Adrenal gland (tissue), 12 donors: Measurements from ENCODE around the gene ARHGAP23. TPM values are rescaled to one million over a fixed set of nuclear protein-coding genes. Genes with fewer than 3 reads are reported as not detected.

Source experiments
- DNase-seq, 7 donors: peaks; one replicate each; pipeline ENCODE4 v3.0.0-alpha.2; 2019 to 2020
- H3K27ac ChIP-seq, 5 donors: fragments of 200-600 bp; sonication (generic) in 4 of 5; 1 replicate in 3 of 5; 2 replicates in 2 of 5; pipeline versions ENCODE4 v1.5.1 to v1.8.0; 2016 to 2020; ENCODE audit warnings: mild to moderate bottlenecking in 1 of 5
- H3K27me3 ChIP-seq: fragments of 200-600 bp; 2 replicates; pipeline ENCODE4 v1.8.0; 2021
- H3K36me3 ChIP-seq, 2 donors: fragments of 200-600 bp; replicated peaks in 1 of 2; 1 replicate in 1 of 2; 2 replicates in 1 of 2; pipeline versions ENCODE4 v1.5.1 to v1.8.0; 2018 to 2022
- H3K4me1 ChIP-seq, 2 donors: fragments of 200-600 bp; replicated peaks in 1 of 2; 1 replicate in 1 of 2; 2 replicates in 1 of 2; pipeline versions ENCODE4 v1.5.1 to v1.8.0; 2018 to 2021
- H3K4me3 ChIP-seq, 4 donors: fragments of 200-600 bp; sonication (generic) in 3 of 4; one replicate each; pipeline ENCODE4 v1.5.1; 2016 to 2018
- H3K9me3 ChIP-seq, 3 donors: fragments of 200-600 bp; sonication (generic) in 1 of 3; replicated peaks in 1 of 3; 1 replicate in 2 of 3; 2 replicates in 1 of 3; pipeline versions ENCODE4 v1.5.1 to v1.8.0; 2016 to 2021
- POLR2A ChIP-seq, 2 donors: fragments of 450-650 bp; IDR thresholded peaks; one replicate each; pipeline ENCODE4 v1.6.1; 2017; ENCODE audit warnings: antibody characterized with exemption in 2 of 2, mild to moderate bottlenecking in 2 of 2, moderate library complexity in 1 of 2
- WGBS, 4 donors: extraction: QIAGEN DNeasy Blood & Tissue Kit in 2 of 4; methylation state at CpG; one replicate each; pipeline versions ENCODE4 v1.1.5 to v1.1.7; 2013 to 2017; 5-methylcytosine and 5-hydroxymethylcytosine counted together
- intact Hi-C, 2 donors: fragments of 100-400 bp; cut with DNase I; formaldehyde crosslinking; loops; one replicate each; pipeline versions ENCODE4 v1.14.1 to v1.15.0; 2022 to 2023
- polyA plus RNA-seq, 3 donors: library from polyadenylated mRNA; stranded (reverse); fragments of 200-250 nt in 2 of 3; fragments of 350-450 nt in 1 of 3; fragmentation: Illumina TruSeq in 1 of 3; extraction: RNeasy Lipid Tissue Mini Kit (QIAGEN cat#74804) in 1 of 3; gene quantifications; one replicate each; pipeline ENCODE4 v1.2.3, GENCODE V29; 2013 to 2014
- total RNA-seq, 9 donors: library from RNA; depleted of rRNA in 4 of 9; stranded (reverse); fragments of >200 nt in 4 of 9; fragments of 120-200 nt in 1 of 9; fragmentation: NEBNext Ultra II Directional in 1 of 9; extraction: Animal tissue kit (Norgen Biotek cat#: 25700) in 1 of 9; gene quantifications; one replicate each; pipeline versions ENCODE4 v1.1.0 to v1.2.4, GENCODE V29; 2013 to 2023
- TF ChIP-seq, protein P1 (sequence below), 6 experiments: fragments of 450-650 bp in 4 of 6; fragments of 200-600 bp in 2 of 6; sonication (generic) in 1 of 6; IDR thresholded peaks; 1 replicate in 5 of 6; 2 replicates in 1 of 6; pipeline versions ENCODE4 v1.5.1 to v1.8.0; 2016 to 2021; ENCODE audit warnings: antibody characterized with exemption in 6 of 6, mild to moderate bottlenecking in 2 of 6, moderate library complexity in 1 of 6
- donor health status: healthy with polysubstance abuse.
- donor health status: Bipolar disorder and iron deficiency.
- donor health status: DM: yes; HTN: yes; CAD: no.
- donor health status: DM: no; HTN: no; CAD: no.
- donor health status: DM: no; HTN: no; CAD: no.
- donor health status: DM: yes; HTN: yes; CAD: no.

The ARHGAP23 gene
- total and polyA plus RNA-seq, 12 donors, result 4.4 to 71.9 (median 26.4) TPM

DNA sequence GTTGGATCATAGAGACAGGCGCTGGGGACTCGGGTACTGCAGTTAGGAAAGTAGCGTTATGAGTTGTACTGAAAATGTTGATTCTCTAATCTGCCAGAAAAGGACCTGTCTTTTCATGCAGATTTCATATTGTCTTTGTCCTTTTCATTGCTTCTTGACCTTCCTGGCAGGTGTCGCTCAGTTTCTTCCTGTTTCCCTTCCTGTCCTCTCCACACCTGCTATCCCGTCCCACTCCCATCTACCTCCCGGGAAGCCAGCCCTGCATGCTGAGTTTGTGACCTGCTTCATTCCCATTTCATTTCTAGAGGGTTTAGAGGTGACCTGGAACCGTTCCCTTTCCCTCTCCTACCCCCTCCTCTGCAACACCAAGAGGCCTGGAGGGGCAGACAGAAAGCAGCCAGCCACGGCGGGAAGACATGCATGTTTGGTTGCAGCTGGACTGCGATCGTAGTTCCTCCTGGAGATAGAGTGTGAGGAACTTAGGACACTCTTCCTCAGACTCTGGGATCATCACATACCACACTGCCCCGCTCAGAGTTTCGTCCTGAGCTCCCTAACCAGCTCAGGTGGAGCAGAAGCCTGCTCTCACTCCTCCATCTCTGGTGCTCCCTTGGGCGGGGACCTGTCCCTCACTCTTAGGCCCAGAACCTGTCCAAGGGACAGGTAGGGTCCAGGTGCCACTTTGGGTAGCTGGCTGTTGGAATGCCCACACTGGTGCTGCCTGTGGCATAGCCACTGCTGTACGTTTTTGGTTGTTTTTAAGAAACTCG lies 23.9 kb upstream of the ARHGAP23 start:
- H3K4me3 ChIP-seq, result no peak overlapping the region
- intact Hi-C loops, result no loop called here
- no peaks in the 10 kb centered on the region for H3K27me3 ChIP-seq
- DNase-seq, result no peak
- TF ChIP-seq, protein P1, sequence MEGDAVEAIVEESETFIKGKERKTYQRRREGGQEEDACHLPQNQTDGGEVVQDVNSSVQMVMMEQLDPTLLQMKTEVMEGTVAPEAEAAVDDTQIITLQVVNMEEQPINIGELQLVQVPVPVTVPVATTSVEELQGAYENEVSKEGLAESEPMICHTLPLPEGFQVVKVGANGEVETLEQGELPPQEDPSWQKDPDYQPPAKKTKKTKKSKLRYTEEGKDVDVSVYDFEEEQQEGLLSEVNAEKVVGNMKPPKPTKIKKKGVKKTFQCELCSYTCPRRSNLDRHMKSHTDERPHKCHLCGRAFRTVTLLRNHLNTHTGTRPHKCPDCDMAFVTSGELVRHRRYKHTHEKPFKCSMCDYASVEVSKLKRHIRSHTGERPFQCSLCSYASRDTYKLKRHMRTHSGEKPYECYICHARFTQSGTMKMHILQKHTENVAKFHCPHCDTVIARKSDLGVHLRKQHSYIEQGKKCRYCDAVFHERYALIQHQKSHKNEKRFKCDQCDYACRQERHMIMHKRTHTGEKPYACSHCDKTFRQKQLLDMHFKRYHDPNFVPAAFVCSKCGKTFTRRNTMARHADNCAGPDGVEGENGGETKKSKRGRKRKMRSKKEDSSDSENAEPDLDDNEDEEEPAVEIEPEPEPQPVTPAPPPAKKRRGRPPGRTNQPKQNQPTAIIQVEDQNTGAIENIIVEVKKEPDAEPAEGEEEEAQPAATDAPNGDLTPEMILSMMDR (IDR thresholded peaks at IDR 0.05), result no peak
- no peak for TF ChIP-seq POLR2A (IDR thresholded peaks at IDR 0.05)
- H3K9me3 ChIP-seq, result no peaks in the 10 kb centered on the region
- H3K4me1 ChIP-seq, result no peaks in the 10 kb centered on the region
- WGBS, 4 donors, result 82 to 88% (median 84%) methylated on average over 14 to 16 of the region's 16 CpGs
- H3K36me3 ChIP-seq, result peaks cover 0 to 26% of the 10 kb centered on the region in 2 donors
- H3K27ac ChIP-seq, result no peak overlapping the region

DNA sequence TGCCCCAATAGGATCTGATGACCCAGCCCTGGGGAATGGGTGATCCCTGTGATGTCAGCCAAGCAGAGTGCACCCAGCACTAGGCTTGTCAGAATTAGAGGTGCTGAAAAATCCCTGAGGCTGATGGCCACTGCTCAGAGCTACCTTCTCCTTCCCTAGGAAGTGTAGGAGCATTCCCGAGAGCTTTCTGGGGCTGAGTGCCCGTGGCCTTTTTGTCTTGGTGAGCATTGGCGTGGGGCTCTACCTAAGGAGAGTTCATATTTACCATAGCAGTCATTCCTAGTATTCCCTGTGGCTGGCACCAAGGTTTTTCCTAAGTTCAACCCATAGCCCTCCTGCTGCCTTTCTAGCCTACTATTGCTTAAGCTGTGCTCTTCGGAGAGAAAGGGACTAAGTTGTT lies 22.6 kb upstream of the ARHGAP23 start:
- Histone ChIP-seq H3K4me3 (no peak overlapping the region), H3K27me3 (no peaks in the 10 kb centered on the region), H3K27ac (no peak overlapping the region), H3K4me1 (no peaks in the 10 kb centered on the region), H3K9me3 (no peaks in the 10 kb centered on the region), H3K36me3 (peaks cover 0 to 13% of the 10 kb centered on the region in 2 donors)
- intact Hi-C loops, result no loop called here
- TF ChIP-seq POLR2A (IDR thresholded peaks at IDR 0.05), result no peak
- TF ChIP-seq, protein P1 (IDR thresholded peaks at IDR 0.05), result no peak
- WGBS, 4 donors, result 87 to 100% (median 91%) methylated on average over 1 to 4 of the region's 4 CpGs
- no peak for DNase-seq

DNA sequence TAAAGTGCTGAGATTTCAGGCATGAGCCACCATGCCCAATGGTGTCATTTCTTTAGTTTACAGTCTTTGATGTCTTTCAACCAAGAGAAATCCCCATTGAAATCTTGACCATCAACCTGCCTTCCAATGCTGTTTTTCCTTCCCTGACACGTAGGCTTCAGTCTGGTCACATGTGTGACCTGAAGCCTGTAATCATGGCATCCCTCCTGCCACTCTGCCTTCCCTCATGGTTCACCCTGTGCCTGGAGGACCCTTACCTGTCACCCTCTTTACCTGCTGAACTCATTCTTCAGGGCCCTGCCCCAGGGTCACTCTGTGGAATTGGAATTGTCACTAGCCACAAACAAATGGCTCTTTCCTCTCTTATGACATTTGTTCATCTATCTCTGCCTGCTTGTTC lies 18.1 kb upstream of the ARHGAP23 start:
- no peak overlapping the region for H3K27ac ChIP-seq
- DNase-seq, result no peak
- intact Hi-C loops, result no loop called here
- H3K4me3 ChIP-seq, result no peak overlapping the region
- TF ChIP-seq POLR2A (IDR thresholded peaks at IDR 0.05), result no peak
- TF ChIP-seq, protein P1 (IDR thresholded peaks at IDR 0.05), result no peak
- 69 to 89% (median 74%) methylated on average over 1 of the region's 1 CpG for WGBS, 4 donors
- peaks cover 0 to 9% of the 10 kb centered on the region in 2 donors for H3K4me1 ChIP-seq
- H3K36me3 ChIP-seq, result no peaks in the 10 kb centered on the region
- no peaks in the 10 kb centered on the region for H3K9me3 ChIP-seq
- H3K27me3 ChIP-seq, result no peaks in the 10 kb centered on the region

DNA sequence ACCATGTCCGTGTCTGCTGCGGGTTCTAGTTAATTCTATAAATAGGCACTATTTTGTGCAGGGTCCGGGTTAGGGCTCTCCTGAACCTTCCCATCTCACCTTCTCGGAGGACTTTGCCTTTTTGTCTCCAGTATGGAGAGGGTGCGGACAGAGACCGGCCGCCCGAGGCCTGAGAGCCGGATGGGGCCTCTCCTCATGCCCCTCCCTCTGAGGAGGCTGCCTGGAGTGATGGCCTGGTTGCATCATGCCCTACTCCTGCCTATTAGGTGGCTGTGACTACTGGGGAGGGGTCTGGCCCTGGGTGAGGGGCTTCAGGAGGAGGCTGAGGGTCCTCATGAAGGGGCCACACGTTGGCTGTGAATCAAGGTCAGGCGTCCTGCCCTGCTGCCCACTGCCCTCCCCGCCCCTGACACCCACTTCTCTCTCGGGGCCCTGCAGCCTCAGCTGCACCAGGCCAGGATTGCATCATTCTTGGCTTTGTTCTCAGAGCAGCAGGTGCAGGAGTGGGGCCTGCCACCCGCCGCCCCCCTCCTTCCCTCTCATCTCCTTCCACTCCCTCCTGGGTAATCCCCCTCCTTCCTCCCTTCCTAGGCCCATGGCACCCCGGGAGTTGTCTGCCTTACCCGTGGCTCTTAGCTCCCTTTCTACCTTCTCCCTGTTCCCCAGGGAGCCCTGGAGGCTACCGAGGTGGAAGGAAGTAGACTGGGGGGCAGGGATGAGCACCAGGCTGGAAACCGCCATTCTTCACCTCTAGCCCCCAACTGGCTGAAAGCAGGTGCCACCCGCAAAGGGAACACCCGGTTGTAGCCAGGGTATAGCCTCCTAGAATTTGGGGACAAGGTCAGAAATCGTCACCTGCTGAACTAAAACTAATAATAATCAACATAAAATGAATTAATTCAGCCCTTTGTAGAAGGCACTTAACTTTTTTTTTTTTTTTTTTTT lies 12.7 kb upstream of the ARHGAP23 start:
- intact Hi-C loops, result loop anchor here (2.0 to 5.0 kb wide), 2 partner anchors 63 to 67 kb away; partner anchors contain the start of gene SOCS7 (in 1 of the 2)
- peak overlapping the region in 1 of 5 donors; percentile 66 for H3K27ac ChIP-seq
- peaks cover 8 to 22% of the 10 kb centered on the region in 2 donors for H3K4me1 ChIP-seq
- no peaks in the 10 kb centered on the region for H3K36me3 ChIP-seq
- no peaks in the 10 kb centered on the region for H3K9me3 ChIP-seq
- no peak overlapping the region for H3K4me3 ChIP-seq
- WGBS, 4 donors, result 31 to 41% (median 33%) methylated on average over 11 to 22 of the region's 22 CpGs
- no peak for TF ChIP-seq POLR2A (IDR thresholded peaks at IDR 0.05)
- TF ChIP-seq, protein P1 (IDR thresholded peaks at IDR 0.05), result no peak
- DNase-seq, result peak in 1 of 7 donors; percentile 74
- peaks cover 4% of the 10 kb centered on the region for H3K27me3 ChIP-seq
